K562 (cell line): ENCODE results near the gene DDX41.

ENCODE experiments used
- ARID4B ChIP-seq: sonication (generic); formaldehyde crosslinking; IDR thresholded peaks from 2 replicates; pipeline ENCODE4 v1.8.0; 2022; ENCODE audit warnings: mild to moderate bottlenecking, missing genetic modification reagents
- CBX8 ChIP-seq: fragments of 200-600 bp; sonication (generic); IDR thresholded peaks from 2 replicates; pipeline ENCODE4 v1.6.1; 2012; ENCODE audit warnings: borderline replicate concordance, mixed run types, low read depth, mild to moderate bottlenecking, moderate library complexity, mixed read lengths, low read length, control low read depth, inconsistent platforms; ENCODE audit not compliant: poor library complexity, severe bottlenecking; ENCODE audit errors: extremely low read depth
- CTCF ChIP-seq, 3 experiments: IDR thresholded peaks in 2 of 3; conservative IDR thresholded peaks in 1 of 3; 2 replicates each; pipeline ENCODE4 v1.5.1; 2011 to 2012; ENCODE audit warnings: low read length in 3 of 3, mild to moderate bottlenecking in 3 of 3, control low read depth in 2 of 3, improper control_type of control experiment in 1 of 3, inconsistent platforms in 1 of 3, low read depth in 1 of 3, mixed read lengths in 1 of 3, moderate library complexity in 1 of 3; ENCODE audit not compliant: insufficient read depth in 2 of 3
- E2F4 ChIP-seq: sonication (generic); formaldehyde crosslinking; IDR thresholded peaks from 2 replicates; pipeline ENCODE4 v1.8.0; 2022; ENCODE audit warnings: mild to moderate bottlenecking, low read depth, missing genetic modification reagents
- EZH2 ChIP-seq: IDR thresholded peaks from 2 replicates; pipeline ENCODE4 v1.6.1; 2012; ENCODE audit warnings: low read depth, mild to moderate bottlenecking, inconsistent platforms, low read length, borderline replicate concordance
- FOXA1 ChIP-seq: fragments of 450-650 bp; IDR thresholded peaks from 2 replicates; pipeline ENCODE4 v1.6.1; 2016; ENCODE audit warnings: mild to moderate bottlenecking, borderline replicate concordance
- RCOR1 ChIP-seq, 2 experiments: IDR thresholded peaks; 2 replicates each; pipeline ENCODE4 v1.6.1; 2012; ENCODE audit warnings: low read depth in 2 of 2, low read length in 2 of 2, borderline replicate concordance in 1 of 2, improper control_type of control experiment in 1 of 2
- SMARCB1 ChIP-seq: IDR thresholded peaks from 2 replicates; pipeline ENCODE4 v1.6.1; 2011; ENCODE audit warnings: improper control_type of control experiment, low read depth; ENCODE audit not compliant: insufficient read length
- SREBF1 ChIP-seq: fragments of 150-350 bp; IDR thresholded peaks from 2 replicates; pipeline ENCODE4 v1.6.1; 2014; ENCODE audit warnings: antibody characterized with exemption, low read depth, low read length, borderline replicate concordance
- ZNF224 ChIP-seq: sonication (generic); formaldehyde crosslinking; IDR thresholded peaks from 2 replicates; pipeline ENCODE4 v1.8.0; 2022; ENCODE audit warnings: mild to moderate bottlenecking, missing genetic modification reagents

- TF ChIP-seq FOXA1 (no peak), CBX8 (no peak), ZNF224 (CRISPR knock-in tag) (no peak), ARID4B (CRISPR knock-in tag) (no peak), EZH2 (no peak), RCOR1 (IDR thresholded peaks at IDR 0.05; ENCODE audit: borderline replicate concordance in 1 of 2, low read depth in 2 of 2, low read length in 2 of 2) (no peak), SREBF1 (no peak), CTCF (IDR thresholded peaks at IDR 0.05 in 2 of 3, conservative IDR thresholded peaks at IDR 0.05 in 1 of 3; ENCODE audit: insufficient read depth in 2 of 3, low read depth in 1 of 3, low read length in 3 of 3) (no peak), E2F4 (CRISPR knock-in tag) (no peak), SMARCB1 (no peak)
Observed at GRCh38 chr5:177537389-177538361, 20.9 kb upstream of the DDX41 start.
